ENCODE data around the gene PRUNE2. TPM values are rescaled to one million over a fixed set of nuclear protein-coding genes. Genes with fewer than 3 reads are reported as not detected.

PRUNE2 gene
- total RNA-seq, 2 donors from 2014 or later: 58.6 to 78.9 TPM

- no peaks in the 10 kb centered on the region for H3K27me3 ChIP-seq (replicated peaks; ENCODE audit: insufficient read depth)
- no peaks in the 10 kb centered on the region for H3K4me1 ChIP-seq (replicated peaks)
- WGBS: 35% methylated on average over 7 of the region's 7 CpGs
- DNase-seq (ENCODE audit: low spot score): no peak
- TF ChIP-seq POLR2A (IDR thresholded peaks at IDR 0.05): no peak
- TF ChIP-seq, protein P1, sequence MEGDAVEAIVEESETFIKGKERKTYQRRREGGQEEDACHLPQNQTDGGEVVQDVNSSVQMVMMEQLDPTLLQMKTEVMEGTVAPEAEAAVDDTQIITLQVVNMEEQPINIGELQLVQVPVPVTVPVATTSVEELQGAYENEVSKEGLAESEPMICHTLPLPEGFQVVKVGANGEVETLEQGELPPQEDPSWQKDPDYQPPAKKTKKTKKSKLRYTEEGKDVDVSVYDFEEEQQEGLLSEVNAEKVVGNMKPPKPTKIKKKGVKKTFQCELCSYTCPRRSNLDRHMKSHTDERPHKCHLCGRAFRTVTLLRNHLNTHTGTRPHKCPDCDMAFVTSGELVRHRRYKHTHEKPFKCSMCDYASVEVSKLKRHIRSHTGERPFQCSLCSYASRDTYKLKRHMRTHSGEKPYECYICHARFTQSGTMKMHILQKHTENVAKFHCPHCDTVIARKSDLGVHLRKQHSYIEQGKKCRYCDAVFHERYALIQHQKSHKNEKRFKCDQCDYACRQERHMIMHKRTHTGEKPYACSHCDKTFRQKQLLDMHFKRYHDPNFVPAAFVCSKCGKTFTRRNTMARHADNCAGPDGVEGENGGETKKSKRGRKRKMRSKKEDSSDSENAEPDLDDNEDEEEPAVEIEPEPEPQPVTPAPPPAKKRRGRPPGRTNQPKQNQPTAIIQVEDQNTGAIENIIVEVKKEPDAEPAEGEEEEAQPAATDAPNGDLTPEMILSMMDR (IDR thresholded peaks at IDR 0.05): no peak
- no peak for TF ChIP-seq POLR2AphosphoS5 (IDR thresholded peaks at IDR 0.05)
- no peaks in the 10 kb centered on the region for H3K36me3 ChIP-seq
- intact Hi-C loops (cut with DNase I): no loop called here
- H3K9me3 ChIP-seq: no peaks in the 10 kb centered on the region
- no peak overlapping the region for H3K4me3 ChIP-seq
- no peak overlapping the region for H3K27ac ChIP-seq
These were observed 189.7 kb downstream of the PRUNE2 start for GRCh38 chr9:76716085-76716672.

- Histone ChIP-seq H3K4me1 (replicated peaks) (no peaks in the 10 kb centered on the region), H3K4me3 (no peak overlapping the region), H3K36me3 (no peaks in the 10 kb centered on the region), H3K27me3 (replicated peaks; ENCODE audit: insufficient read depth) (no peaks in the 10 kb centered on the region), H3K9me3 (no peaks in the 10 kb centered on the region), H3K27ac (no peak overlapping the region)
- TF ChIP-seq POLR2AphosphoS5 (IDR thresholded peaks at IDR 0.05) (no peak), POLR2A (IDR thresholded peaks at IDR 0.05) (no peak)
- TF ChIP-seq, protein P1 (IDR thresholded peaks at IDR 0.05): no peak
- WGBS: 71% methylated on average over 5 of the region's 5 CpGs
- no peak for DNase-seq (ENCODE audit: low spot score)
- intact Hi-C loops (cut with DNase I): no loop called here
These were observed 192.5 kb downstream of the PRUNE2 start for GRCh38 chr9:76713381-76713780.

- Histone ChIP-seq H3K27me3 (replicated peaks; ENCODE audit: insufficient read depth) (no peaks in the 10 kb centered on the region), H3K4me3 (no peak overlapping the region), H3K4me1 (replicated peaks) (no peaks in the 10 kb centered on the region), H3K9me3 (no peaks in the 10 kb centered on the region), H3K36me3 (no peaks in the 10 kb centered on the region), H3K27ac (no peak overlapping the region)
- TF ChIP-seq POLR2AphosphoS5 (IDR thresholded peaks at IDR 0.05) (no peak), POLR2A (IDR thresholded peaks at IDR 0.05) (no peak)
- TF ChIP-seq, protein P1 (IDR thresholded peaks at IDR 0.05): no peak
- DNase-seq (ENCODE audit: low spot score): no peak
- WGBS: 76% methylated on average over 9 of the region's 9 CpGs
- intact Hi-C loops (cut with DNase I): no loop called here
These were observed 196.9 kb downstream of the PRUNE2 start for GRCh38 chr9:76709020-76709419.

GRCh38 chr9:76707510-76707909, 198.4 kb downstream of the PRUNE2 start:
- Histone ChIP-seq H3K36me3 (no peaks in the 10 kb centered on the region), H3K9me3 (no peaks in the 10 kb centered on the region), H3K4me1 (replicated peaks) (no peaks in the 10 kb centered on the region), H3K27ac (no peak overlapping the region), H3K27me3 (replicated peaks; ENCODE audit: insufficient read depth) (no peaks in the 10 kb centered on the region), H3K4me3 (no peak overlapping the region)
- WGBS: 57% methylated on average over 6 of the region's 6 CpGs
- TF ChIP-seq, protein P1 (IDR thresholded peaks at IDR 0.05): no peak
- TF ChIP-seq POLR2AphosphoS5 (IDR thresholded peaks at IDR 0.05) (no peak), POLR2A (IDR thresholded peaks at IDR 0.05) (no peak)
- intact Hi-C loops (cut with DNase I): no loop called here
- DNase-seq (ENCODE audit: low spot score): no peak

DNA sequence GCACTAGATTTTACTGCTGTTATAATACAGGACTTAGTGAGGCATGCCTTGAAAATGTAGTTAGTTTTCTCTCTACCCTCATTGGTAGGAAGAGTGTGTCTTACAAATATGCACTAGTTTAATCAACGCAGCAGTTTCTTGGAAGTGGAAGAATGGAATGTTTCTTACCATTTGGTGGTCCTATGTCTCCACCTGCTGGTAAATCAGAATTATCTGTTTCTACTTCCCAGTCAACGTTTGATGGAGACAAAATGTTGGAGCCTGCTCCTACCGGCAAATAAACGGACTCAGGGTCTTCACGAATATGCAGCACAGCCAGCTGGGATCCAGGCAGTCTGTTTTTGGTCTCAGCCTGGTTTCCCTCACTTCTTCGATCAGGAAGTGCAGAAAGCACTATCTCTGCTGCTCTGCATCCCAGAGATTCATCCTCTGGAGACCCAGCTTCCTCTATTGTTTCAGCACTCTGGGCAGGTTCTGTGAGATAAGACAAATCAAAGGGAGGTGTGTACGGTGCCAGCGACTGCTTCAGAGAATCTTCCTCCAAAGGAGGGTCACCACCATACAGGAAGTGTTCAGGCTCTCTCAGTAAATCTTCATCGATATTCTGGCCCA, 201.2 kb downstream of the PRUNE2 start:
- intact Hi-C loops (cut with DNase I): loop anchor here (2.0 kb wide), 1 partner anchor 258 kb away; no protein-coding TSS in a partner anchor
- WGBS: 9% methylated on average over 9 of the region's 9 CpGs

More for the DNA sequence above, 201.2 kb downstream of the PRUNE2 start:
- peak; percentile 23 for DNase-seq (ENCODE audit: low spot score)
- no peak overlapping the region for H3K4me3 ChIP-seq
- H3K9me3 ChIP-seq: no peaks in the 10 kb centered on the region
- H3K27ac ChIP-seq: no peak overlapping the region
- H3K4me1 ChIP-seq (replicated peaks): no peaks in the 10 kb centered on the region
- no peaks in the 10 kb centered on the region for H3K27me3 ChIP-seq (replicated peaks; ENCODE audit: insufficient read depth)
- no peaks in the 10 kb centered on the region for H3K36me3 ChIP-seq
- peak; percentile 36 for TF ChIP-seq POLR2AphosphoS5 (IDR thresholded peaks at IDR 0.05)
- no peak for TF ChIP-seq POLR2A (IDR thresholded peaks at IDR 0.05)
- TF ChIP-seq, protein P1 (IDR thresholded peaks at IDR 0.05): peak in 3 of 4 experiments; percentile 68 to 80 (median 80)

Data from prostate gland (tissue), 2 donors.